ENCODE data around the gene ALDH5A1.

DNA sequence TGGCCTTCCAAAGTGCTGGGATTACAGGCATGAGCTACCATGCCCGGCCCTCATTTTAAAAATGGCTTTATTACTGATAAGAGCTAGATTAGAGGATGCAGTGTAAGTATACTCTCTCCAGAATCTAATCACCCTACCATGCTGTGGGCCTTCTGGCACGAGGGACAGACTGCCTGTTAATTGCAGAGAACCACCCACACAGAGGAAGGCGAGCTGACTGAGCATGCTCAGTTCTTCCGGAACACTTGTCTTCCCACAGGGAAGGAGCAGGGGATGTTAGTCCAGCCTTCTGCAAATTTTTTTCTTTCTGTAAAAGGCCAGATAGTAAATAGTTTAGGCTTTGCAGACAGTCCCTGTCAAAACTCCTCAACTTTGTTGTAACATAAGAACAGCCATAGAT is 48.9 kb downstream of the ALDH5A1 start:
- TF ChIP-seq, protein P1, sequence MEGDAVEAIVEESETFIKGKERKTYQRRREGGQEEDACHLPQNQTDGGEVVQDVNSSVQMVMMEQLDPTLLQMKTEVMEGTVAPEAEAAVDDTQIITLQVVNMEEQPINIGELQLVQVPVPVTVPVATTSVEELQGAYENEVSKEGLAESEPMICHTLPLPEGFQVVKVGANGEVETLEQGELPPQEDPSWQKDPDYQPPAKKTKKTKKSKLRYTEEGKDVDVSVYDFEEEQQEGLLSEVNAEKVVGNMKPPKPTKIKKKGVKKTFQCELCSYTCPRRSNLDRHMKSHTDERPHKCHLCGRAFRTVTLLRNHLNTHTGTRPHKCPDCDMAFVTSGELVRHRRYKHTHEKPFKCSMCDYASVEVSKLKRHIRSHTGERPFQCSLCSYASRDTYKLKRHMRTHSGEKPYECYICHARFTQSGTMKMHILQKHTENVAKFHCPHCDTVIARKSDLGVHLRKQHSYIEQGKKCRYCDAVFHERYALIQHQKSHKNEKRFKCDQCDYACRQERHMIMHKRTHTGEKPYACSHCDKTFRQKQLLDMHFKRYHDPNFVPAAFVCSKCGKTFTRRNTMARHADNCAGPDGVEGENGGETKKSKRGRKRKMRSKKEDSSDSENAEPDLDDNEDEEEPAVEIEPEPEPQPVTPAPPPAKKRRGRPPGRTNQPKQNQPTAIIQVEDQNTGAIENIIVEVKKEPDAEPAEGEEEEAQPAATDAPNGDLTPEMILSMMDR (IDR thresholded peaks at IDR 0.05) = no peak
- TF ChIP-seq POLR2AphosphoS5 (IDR thresholded peaks at IDR 0.05) = no peak
- no peak for TF ChIP-seq POLR2A (IDR thresholded peaks at IDR 0.05)
- no peak for TF ChIP-seq EP300 (IDR thresholded peaks at IDR 0.05)

Measured in gastroesophageal sphincter (tissue), 3 donors.